D341Med (cell line): Measurements from ENCODE around the gene AMIGO3.
A peak's percentile ranks its signal among the peaks of the same experiment; 100 is the strongest.
"Not testable (repeated sequence)": the region's sequence is repeated elsewhere in the genome, so short reads cannot be mapped to it uniquely, and the experiment has no call there.

Source experiments
- DNase-seq: peaks from one replicate; pipeline ENCODE4 v3.0.0; 2012; ENCODE audit warnings: low spot score

The AMIGO3 gene

GRCh38 chr3:49689046-49689907 lies 30.2 kb downstream of the AMIGO3 start, which contains the start of the genes MST1 and RNF123:
Gene MST1 (minus strand): TSS chr3:49689474. CDS start chr3:49688691, 783 bp downstream.
Gene RNF123 (plus strand): TSS chr3:49689557. CDS start chr3:49691166, 1,609 bp downstream.
- peak; percentile 97 for DNase-seq

DNA sequence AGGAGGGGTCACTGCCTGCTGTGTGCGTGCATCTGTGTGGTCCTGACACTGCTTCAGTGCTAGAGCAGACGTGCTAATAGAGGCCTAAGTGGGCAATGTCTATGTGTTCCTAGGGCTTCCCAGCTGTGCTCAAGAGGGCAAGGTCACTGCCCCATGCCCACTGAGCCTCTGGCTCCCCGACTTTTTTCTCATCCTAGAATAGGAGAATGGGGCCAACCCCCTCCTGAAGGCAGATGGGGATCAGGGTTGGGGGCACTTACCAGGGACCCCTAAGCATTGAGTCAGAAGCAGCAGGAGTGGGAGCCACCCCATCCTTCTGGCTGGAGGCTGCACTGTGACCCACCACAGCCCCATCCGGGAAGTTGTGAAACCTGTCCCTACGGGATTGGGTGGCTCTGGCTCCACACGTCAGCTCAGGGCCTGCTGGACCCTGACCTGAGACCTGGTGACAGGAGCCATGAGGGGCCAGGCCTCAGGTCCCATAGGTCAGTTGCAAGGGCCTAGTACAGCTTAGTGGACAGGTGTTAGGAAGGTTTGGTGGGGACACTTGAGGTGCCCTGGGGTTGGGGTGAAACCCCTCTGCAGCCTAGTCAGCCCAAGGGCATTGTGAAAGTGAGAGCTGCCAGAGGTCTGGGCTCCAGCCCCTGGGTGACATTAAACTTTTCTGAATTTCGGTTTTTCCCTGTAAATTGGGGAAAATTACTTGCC lies 31.0 kb downstream of the AMIGO3 start:
- DNase-seq = not testable (repeated sequence)

DNA sequence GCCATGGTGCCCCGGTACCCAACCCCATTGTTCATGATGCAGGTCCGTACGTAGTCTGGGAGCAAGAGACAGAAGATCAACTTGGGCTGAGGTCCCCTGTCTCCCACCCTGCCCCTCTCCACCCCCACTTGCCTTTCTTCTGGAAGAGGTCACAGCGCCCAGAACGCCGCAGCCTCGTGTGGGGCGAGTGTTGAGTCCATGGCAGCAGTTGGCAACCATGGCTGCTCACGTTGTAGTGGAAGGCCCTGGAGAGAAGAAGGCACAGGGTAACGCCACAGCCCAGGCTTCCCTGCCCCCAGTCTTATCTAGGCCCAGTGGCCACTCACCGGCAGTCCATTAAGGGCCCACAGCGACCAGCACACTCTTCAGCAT lies 32.1 kb downstream of the AMIGO3 start:
- not testable (repeated sequence) for DNase-seq

GRCh38 chr3:49686769-49687423 lies 32.6 kb downstream of the AMIGO3 start:
- not testable (repeated sequence) for DNase-seq

GRCh38 chr3:49686346-49686745 lies 33.1 kb downstream of the AMIGO3 start:
- DNase-seq = not testable (repeated sequence)

DNA sequence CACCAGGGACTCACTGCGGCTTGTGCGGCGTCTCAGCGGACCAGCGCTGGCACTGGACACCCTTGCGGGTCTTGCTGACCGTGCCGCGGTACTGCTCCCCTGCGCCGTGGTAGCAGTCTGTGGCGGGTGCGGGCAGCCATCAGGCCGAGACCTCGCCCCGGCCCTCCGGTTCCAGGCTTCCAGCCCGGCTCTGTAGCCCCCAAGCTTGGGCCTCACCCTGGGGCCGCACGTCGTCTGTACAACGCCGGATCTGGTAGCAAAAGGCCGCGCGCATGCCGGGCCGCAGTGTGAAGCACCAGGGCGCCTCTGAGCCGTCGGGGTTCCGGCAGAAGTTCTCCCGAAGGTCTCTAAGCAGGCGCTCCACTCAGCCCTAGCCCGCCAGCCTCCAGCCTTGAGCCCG lies 33.6 kb downstream of the AMIGO3 start:
- not testable (repeated sequence) for DNase-seq

- DNase-seq = not testable (repeated sequence)
These were observed 34.4 kb downstream of the AMIGO3 start for GRCh38 chr3:49685103-49685502.

- DNase-seq = not testable (repeated sequence)
These were observed 35.0 kb downstream of the AMIGO3 start for GRCh38 chr3:49684453-49684852.

GRCh38 chr3:49683162-49683561 lies 36.3 kb downstream of the AMIGO3 start:
- DNase-seq = no peak

GRCh38 chr3:49681543-49681942 lies 37.9 kb downstream of the AMIGO3 start:
- no peak for DNase-seq

GRCh38 chr3:49681232-49681522 lies 38.3 kb downstream of the AMIGO3 start:
- DNase-seq = no peak

DNA sequence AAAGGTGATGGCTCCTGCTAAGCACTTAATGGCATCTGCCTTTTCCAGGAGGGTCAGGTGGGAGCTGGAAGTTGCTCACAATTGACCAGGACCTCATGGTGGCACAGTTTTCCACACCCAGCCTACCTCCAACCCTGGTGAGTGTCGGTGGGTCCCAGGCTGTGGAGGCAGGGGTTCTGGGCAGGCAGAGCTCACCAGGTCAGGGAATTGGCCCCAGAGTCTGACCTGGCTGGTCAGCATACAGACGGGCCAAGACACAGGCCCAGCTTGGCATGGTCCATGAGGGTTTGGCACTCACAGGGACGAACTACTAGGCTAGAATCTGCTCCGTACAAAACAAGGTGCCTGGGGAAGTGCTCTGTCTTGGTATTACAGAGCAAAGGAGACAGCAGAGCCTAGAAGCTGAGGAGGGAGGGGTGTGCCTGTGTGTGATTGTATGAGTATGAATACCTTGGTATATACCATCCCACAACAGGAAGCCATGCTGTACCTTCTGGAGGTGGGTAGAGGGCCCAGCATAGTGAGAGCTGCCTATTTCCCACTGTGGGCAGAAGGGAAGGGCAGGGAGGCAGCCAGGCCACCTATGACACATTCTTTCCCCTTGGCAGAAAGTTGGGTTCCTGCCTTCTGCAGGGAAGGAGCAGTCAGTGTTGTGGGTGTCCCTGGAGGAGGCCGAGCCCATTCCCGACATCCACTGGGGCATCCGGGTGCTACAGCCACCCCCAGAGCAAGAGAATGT lies 38.8 kb downstream of the AMIGO3 start:
- no peak for DNase-seq

DNA sequence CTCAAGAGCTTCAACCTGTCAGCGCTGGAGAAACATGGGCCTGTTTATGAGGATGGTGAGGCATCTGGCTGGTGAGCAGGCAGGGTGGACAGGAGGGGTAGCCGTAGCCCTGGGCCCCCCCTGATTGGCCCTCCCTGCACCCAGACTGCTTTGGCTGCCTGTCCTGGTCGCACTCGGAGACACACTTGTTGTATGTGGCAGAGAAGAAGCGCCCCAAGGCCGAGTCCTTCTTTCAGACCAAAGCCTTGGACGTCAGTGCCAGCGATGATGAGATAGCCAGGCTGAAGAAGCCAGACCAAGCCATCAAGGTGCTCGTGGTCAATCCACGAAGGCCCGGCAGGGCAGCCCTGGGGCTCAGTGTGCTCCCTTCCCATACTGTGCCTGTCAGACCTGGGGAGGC lies 43.6 kb downstream of the AMIGO3 start:
- DNase-seq = no peak

GRCh38 chr3:49674497-49674983 lies 44.9 kb downstream of the AMIGO3 start:
- no peak for DNase-seq

DNA sequence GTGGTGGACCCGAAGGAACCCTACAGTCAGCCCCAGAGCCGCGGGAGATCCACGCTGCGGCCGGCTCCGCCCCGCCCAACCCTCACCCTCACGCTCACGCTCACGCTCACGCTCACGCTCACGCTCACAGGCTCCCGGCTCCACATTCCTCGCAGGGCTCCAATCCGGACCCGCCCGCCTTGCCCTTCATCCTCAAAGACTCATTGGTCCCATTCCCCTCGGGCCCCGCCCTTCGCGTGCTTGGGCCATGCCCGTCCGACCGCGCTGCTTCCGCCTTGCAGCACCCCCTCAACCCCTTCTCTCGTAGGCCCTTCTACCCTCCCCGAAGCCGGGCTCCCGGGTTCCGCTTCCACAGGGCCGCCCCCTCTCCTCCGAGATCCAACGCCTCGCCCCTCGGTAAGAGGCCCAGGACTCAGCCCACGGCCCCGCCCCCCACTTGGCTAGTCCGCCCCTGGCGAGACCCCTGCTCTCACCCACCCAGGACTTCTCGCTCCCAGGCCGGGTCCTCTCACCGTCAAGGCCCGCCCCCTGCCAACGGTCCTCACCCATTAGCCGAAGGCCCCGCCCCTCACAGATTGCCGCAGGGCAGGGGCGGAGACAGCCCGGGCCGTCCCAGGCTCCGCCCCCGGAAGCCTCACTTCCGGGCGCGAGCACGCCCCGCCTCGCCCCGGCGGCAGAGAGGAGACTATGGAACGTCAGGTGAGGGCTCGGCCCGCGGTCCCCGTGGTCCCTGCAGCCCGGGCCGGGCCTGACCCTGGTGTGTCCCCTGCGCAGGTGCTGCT lies 45.6 kb downstream of the AMIGO3 start, which contains the start of gene APEH:
Gene APEH (plus strand): TSS at position 637 of the 782 bp plus-strand sequence. CDS start 51 bp downstream, at position 688.
- peak; percentile 99 for DNase-seq

DNA sequence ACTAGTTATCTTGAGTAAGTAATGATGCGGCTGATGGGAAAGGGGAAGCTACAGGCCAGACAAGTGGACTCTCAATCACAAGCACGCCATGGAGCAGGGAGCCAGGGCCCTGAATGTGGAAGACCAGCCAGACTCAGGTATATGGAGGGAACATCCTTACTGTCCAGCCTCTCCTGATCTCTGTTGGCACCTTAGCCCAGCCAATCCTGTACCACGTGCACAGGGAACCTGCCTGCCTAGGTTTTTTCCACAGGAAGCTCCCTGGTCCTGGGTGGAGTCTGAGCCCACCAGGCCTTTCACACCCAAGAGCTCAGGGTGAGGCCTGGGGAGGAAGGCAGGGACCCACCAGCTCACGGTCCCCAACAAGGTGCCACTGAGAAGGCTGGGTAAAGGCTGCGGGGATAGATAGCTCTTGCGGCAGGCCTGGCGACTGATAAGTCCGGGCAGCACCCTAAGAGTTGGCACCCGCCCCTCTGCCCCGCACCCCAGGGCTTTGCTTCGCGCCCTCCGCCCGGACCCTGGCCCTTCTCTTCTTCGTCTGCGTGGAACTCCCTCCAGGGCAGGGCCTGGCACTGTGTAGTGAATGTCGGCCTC lies 46.3 kb downstream of the AMIGO3 start:
- DNase-seq = no peak

DNA sequence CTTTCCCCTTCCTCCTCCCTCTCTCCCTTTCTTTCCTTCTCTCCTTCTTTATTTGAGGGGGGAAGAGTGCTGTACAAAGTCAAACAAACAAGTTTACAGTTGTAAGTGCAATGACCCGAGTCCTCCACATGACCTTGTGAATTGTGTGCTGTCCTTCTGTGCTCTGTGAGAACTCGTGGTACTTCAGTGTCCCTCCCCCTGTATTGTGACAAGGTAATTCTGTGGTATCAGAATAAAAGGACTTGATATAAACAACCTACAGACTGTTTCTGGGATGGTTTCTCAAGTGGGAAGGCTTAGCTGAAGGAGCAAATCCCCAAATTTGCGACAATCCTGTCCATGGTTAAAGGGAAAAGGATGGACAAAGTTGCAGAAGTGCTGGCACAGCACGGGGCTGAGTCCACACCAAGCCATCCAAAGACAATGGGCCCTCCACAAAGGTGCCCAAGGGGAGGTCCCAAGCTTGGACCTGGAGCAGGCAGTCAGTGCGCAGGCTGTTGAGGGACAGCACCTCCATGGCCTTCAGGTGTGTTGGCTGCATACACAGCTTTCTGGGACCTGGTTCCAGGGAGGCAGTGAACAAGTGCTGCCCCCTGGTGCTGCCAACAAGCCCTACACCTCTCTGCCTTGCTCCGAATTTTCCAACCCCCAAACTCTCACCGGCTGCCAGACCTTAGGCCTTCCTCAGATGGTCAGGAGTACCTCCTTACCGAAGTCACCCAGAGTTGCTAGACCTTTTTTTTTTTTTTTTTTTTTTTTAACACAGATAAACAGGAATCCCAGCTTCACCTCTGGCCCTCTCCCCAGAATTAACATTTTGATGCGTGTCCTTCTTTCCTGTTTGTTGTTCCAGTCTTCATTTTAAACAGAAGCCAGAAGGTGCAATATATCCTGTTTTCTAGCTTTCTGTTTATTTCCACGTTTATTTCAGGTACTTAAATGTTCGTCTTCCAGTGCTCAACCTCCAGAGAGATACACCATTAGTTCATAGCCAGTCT lies 47.9 kb downstream of the AMIGO3 start:
- peak; percentile 85 for DNase-seq

GRCh38 chr3:49670940-49671290 lies 48.6 kb downstream of the AMIGO3 start:
- DNase-seq = no peak

GRCh38 chr3:49669352-49669751 lies 50.1 kb downstream of the AMIGO3 start:
- no peak for DNase-seq
